Amniotic epithelial cell (primary cell): ENCODE measurements around the gene ANXA5.
"Not testable (repeated sequence)": the region's sequence is repeated elsewhere in the genome, so short reads cannot be mapped to it uniquely, and the experiment has no call there.

Experiments used
- DNase-seq: peaks from one replicate; pipeline ENCODE4 v3.0.0-alpha.2; 2010; ENCODE audit warnings: low read depth

Gene ANXA5

DNA sequence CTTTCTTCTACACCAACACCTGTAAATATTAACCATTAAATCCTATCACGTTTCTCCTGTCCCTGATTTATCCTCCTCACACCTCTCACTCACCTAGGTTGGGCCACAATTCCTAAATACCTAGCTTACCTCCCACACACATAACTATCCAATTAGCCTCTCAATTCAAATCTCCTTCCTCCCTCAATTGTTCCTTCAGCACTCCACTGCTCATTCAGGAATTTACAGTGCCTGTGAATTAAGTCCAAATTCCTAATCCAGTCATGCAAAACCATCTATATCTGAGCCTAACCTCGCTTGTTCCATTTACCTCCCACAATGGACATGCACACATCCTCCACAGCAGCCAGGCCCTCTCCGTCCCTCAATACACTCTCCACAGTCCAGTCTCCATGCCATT is 17.5 kb downstream of the ANXA5 start:
- no peak for DNase-seq

DNA sequence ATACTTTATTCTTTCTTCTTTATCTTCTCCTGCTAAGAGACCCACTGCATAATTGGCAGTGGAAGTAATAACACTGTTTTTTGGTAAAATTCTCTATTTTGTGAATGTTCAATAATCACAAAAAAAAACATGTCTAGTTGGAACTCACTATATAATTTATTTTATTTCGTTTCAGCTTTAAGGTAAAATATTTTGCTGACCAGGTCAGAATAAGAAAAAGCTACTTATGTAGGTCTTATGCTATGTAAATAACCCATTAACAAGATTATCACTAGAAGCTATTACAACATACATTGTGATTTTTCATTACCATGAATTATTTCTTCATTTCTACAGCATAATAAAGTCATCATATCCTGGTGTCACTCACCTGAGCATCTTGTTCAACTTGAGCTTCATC is 19.3 kb downstream of the ANXA5 start:
- no peak for DNase-seq

DNA sequence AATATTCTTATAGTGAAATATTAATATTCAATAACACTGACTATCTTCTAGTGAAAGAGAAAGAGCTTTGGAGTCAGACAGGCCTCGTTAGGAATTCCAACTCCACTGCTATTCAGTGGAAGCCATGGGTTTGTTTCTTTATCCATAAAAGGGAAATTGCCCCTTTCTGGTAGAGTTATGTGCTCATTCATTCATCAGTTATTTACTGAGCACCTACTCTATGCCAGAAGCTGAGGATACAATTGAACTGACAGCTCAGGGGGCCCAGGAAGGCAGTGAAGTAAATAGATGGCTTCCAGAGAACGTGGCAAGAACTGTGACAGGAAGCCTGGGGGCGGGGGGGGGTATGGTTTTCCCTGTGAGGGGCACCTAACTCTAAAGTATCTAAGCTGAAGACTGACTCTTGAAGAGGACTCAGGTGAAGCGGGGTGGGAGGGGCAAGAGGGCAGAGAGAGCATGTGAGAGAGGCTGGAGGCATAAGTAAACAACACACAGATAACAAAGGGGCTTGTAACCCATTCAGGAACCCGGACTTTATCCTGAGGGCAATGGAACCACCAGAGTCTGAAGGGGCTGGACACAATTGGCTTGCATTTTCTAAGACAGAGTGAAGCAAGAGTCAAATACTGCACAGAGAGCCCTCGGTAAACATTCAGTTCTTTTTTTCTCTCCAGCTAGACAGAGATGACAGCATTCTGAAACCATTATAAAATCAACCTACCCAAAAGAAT is 20.3 kb downstream of the ANXA5 start:
- DNase-seq = no peak

DNA sequence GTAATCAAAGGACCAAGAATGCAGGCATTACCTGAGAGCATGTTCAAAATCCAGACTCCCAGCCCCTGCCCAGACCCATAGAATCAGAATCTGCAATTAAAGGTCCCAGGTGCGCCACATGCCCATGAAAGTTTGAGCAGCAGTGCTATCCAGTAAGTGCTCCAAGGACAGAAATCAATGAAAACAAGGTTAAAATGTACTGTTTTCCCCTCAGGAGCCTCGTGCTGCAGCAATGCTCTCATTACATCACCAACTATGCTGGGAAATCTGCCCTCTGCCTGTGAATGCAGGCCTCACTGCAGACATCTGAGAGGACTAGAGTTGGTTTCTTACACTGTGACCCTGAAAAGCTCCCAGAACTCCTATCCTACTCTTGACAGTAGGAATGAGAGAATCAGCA is 21.1 kb downstream of the ANXA5 start:
- DNase-seq = peak; percentile 75

DNA sequence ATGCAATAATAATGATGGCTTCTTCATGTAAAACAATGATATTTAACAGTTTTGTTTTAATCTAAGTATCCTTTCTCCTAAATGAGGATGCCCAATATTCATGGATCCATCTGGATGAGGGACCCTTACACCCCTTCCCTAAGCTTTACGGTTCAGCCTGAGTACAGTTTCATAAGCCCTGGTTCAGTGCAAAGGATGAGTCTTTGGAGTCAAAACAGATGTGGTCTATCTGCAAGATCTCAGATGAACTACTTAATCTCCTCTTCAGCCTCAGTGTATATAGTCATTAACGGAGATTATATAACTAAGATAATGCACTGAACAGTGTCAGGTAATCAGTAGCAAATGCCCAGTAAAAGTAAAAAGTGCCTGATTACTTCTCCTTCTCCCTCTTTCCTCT is 22.1 kb downstream of the ANXA5 start:
- DNase-seq = no peak

DNA sequence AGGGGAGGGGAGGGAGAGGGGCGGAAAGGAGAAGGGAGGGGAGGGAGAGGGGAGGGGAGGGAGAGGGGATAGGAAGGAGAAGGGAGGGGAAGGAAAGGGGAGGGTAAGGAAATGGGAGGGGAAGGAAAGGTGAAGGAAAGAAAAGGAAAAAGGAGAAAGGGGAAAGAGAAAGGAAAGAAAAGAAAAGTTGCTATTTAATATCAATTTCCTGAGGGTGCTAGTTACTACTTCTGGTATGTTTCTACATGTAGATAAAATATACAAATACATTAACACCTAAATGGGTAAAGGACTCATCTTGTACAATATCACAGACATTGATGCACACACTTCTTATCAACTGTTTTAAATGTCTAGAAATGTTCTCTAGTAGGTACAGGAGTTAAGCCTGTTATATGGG is 22.6 kb downstream of the ANXA5 start:
- DNase-seq = no peak

DNA sequence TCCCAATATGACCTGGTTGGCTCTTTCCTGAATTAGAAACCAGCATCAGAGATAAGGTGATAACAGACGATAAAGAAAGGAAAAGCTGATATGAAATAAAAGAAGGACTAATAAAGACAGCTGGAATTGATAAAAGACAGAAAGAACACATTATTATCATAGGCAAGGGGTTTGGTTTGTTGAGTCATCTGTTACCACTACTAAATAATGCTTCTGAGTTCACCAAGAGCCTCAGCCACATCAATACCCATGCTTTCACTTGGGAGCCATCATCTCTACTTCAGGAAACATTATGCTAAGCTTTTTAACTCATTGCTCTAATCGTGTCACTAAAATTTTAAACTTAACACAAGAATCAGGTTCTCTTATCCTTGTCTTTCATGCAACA is 27.6 kb downstream of the ANXA5 start:
- DNase-seq = peak; percentile 53

DNA sequence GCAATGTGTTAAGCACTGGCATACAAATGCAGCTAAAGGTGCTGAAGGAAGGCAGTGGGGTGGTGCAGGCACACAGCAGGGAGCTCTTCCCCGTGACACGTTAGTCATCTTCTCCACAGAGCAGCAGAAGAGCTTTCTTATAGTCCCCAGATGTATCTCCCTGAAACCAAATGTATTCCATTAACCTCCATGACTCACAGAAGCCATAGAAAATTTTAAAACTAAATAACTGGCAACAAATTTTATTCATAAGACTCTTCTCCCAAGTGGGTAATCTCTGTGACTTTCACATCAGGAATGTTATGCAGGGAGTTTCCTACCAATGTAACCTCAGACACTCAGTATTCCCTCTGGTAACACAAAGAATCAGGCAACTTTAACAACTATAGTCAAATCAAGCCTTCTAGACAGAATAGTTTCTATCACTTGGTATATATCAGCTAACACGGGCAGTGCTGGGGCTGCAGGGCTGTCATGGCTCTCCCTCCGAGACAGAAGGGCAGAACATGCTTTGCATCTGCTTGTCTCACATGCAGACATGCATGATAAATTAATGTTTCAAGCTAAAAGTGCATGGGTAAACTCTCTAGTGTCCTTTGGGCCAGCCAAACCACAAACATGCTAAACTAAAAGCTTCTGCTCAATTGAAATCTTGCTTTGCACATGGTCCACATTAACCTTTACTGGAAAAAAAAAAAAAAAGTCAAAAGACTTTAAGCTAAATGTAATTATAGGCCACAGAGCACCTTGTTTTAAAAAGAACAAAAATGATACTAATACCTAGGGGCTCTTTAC is 28.2 kb downstream of the ANXA5 start:
- DNase-seq = peak; percentile 92

DNA sequence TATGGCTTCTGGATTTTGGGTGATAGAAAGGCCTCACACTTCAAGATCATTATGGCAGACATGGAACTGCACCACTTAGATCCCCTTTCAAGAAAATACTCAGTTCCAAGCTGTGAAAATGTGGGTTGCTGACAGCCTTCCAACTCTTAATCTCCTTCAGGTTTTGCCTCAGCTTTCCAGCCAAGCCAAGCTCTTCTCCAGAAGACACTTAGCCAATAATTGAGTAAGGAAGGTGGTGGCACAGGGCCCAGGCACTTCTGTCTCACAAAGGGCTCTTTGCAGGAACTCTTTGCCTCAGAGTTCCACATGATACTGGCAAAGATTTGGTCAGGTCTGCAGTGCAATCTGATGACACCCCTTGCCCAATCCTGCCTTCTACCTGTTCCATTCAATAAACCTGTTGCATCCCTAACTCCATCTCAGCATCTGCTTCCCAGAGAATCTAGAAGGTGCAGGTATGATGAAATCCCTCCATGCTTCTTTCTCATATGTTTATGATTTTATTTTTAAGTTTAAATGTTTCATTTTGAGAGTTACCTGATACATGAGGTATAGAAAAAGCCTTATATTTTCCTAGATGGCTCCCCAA is 30.6 kb downstream of the ANXA5 start:
- DNase-seq = no peak

DNA sequence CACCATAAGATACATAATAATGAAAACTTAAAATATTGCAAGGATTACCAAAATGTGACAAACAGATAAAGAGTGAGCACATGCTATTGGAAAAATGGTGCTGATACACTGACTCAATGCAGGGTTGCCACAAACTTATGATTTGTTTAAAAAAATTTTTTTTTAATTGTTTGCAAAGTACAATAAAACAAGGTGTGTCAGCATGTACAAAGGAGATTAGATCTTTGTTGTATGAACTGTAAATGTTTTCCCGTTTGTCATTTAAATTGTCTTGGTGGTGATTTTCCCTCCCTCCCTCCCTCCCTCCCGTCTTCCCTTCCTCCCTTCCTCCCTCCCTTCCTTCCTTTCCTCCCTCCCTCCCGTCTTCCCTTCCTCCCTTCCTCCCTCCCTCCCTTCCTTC is 31.4 kb downstream of the ANXA5 start:
- no peak for DNase-seq

DNA sequence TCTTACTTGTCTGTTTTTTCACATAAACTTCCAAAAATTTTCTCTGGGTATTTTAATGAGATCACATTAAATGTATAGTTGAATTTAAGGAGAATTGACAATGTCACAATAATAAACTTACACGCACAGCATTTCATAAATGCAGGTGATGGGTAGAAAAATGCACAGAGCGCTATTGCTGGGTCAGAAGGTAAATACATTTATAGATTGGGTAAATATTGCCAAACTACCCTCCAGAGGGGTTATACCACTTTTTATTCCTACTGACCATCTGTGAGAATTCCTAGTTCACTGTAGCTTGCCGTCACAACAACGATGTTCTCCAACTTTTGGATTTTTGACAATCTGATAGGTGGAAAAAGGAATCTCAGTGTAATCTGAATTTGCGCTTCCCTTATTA is 34.6 kb downstream of the ANXA5 start:
- no peak for DNase-seq

DNA sequence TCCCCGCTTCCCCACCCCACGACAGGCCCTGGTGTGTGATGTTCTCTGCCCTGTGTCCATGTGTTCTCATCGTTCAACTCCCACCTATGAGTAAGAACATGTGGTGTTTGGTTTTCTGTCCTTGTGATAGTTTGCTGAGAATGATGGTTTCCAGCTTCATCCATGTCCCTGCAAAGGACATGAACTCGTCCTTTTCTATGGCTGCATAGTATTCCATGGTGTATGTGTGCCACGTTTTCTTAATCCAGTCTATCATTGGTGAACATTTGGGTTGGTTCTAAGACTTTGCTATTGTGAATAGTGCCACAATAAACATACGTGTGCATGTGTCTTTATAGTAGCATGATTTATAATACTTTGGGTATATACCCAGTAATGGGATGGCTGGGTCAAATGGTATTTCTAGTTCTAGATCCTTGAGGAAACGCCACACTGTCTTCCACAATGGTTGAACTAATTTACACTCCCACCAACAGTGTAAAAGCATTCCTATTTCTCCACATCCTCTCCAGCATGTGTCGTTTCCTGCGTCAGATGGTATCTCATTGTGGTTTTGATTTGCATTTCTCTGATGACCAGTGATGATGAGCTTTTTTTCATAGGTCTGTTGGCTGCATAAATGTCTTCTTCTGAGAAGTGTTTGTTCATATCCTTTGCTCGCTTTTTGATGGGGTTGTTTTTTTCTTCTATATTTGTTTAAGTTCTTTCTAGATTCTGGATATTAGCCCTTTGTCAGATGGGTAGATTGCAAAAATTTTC is 36.4 kb downstream of the ANXA5 start:
- DNase-seq = not testable (repeated sequence)

DNA sequence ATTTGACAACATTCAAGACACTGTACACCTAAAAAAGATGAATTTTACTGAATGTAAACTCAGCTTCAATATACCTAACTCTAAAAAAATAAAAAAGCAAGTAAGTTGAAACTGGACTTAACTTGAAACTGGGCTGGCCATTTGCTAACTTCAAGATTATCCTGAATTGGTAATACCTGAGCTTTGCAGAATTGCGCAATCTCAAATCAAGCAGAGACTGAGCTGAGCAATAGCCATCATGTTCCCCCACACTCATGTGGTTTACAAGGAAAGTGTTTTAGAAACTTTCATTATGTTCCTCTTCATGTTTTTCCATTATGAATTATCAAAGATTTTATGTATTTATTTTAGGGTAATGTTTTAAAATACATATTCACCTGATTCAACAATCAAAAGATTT is 38.7 kb downstream of the ANXA5 start:
- peak; percentile 26 for DNase-seq

DNA sequence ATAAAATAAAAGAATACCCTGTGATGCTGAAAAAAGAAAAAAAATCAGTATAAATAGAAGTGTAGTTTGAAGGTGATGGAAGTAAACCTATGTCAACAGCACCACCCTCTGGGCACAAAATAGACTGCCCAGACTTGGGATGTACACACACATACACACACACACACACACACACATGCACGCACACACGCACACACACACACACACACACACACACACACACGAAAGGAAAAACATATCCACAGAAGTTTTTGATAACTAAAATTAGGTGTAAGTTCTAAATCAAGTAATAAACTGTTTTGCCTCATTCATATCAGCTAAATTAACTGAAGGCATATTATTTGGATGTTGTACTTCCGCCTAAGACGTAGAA is 40.5 kb downstream of the ANXA5 start:
- peak; percentile 85 for DNase-seq

DNA sequence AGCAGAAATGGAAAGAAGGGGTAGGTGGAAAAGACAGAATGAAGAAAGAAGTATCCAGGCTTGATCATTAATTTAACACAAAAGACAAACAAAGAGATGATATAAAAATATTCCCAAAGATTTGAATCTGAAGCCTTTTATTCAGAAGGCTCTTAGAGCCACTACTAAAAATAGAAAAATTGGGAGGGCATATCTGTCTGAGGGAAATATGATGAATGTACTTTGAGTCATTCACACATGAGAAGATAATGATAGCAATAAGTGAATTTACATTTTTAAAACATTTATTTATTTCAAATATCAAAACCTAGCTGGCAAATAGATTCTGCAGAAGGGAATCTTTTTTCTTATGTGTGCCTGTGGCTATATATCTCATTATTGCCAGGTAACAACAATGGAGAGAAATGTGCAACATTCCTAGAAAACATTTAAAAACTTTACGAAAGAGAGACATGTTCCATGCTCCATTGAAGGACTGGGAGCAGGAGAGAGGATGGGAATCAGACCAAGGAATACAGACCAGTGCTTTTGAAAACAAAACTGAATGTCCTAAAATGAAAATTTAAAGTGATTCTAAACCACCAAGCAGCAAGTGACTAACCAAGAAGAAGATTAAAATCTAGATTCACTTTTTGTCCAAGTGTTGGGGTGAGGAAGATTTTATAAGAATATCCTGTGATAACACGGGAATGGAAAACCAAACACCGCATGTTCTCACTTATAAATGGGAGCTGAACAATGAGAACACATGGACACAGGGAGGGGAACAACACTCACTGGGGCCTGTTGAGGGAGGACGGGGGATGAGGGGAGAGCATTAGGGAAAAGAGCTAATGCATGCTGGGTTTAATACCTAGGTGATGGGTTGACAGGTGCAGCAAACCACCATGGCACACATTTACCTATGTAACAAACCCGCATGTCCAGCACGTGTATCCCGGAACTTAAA is 41.2 kb downstream of the ANXA5 start:
- DNase-seq = no peak

DNA sequence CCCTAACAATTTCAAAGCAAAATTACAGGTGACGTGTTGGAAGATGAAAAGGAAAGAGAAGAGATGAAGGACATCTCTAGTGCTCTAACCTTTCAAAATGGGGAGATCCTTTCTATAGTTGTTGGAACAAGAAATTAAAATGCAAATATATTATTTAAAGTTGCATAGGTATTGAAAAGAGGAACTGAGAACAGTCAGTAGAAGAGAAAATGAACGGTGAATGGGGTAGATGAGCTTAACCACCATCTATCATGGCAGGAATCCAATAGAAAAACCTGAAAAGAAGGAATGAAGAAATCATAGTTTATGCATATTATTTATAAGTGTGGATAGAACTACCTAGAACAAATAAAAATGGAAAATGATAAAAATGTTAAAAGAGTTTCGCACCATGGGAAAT is 42.0 kb downstream of the ANXA5 start:
- DNase-seq = no peak

DNA sequence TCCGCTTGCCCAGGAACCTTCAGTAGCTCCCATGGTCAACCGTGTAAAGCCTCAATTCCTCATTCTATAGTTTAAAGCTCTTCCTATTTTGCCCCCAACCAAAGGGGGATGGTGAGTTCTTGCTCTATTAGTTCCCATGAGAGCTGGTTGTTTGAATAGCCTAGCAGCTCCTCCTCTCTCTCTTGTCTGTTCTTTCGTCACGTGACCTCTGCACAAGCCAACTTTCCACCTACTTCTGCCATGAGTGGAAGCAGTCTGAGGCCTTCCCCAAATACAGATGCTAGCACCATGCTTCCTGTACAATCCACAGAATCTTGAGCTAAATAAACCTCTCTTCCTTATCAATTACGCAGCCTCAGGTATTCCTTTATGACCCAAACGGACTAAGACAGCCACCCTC is 42.8 kb downstream of the ANXA5 start:
- DNase-seq = no peak

DNA sequence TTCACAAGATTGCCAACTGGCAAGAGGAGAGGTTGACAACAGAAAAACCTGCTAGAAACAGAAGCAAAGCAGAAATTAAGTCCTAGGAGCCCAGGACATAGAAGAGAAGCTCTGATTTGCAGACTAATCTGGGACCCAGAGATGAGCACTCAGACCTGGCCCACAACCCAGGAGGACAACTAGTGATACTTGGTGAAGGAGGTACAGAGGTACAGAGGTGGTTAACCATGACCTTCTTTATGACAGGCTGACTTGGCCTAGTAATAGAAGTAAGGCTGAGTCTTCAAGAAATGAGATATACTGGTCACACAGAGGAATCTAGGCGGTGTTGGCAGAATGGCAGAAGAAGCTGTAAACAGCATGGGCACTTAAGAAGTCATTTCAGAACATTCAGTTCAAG is 43.6 kb downstream of the ANXA5 start:
- DNase-seq = no peak

DNA sequence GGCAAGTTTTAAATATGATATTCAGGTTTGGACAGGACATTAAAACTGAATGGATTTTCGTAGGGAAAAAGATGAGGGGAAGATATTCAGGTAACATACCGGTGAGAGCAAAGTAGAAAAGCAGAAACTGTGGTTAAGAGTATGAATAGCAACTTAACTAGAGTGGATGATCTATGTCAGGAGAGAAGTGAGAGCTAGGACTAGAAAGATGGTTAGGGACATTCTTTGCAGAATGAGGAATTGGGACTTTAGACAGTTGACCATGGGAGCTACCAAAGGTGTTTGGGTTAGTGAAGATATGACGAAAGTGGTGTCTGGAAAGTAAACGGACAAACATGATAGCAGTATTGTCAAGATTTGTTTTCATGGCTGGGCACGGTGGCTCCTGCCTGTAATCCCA is 45.2 kb downstream of the ANXA5 start:
- no peak for DNase-seq

DNA sequence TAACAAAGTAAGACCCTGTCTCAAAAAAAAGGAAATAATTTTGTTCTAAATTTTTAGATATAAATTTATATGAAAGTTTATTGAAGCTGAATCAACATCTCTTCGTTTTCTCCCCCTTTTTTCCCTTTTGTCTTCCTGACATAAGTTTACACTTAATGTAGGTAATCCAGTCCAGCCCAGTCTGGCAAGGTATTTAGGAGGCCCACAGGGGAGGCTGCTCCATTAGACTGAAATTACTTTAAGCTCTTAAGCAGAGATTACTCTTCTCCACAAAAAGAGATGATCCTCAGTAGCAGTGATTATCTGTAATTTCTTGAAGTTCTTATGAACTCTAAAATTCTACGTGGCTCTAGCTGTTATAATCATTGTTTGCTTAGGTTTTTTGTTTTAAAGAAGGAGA is 46.0 kb downstream of the ANXA5 start:
- DNase-seq = no peak

DNA sequence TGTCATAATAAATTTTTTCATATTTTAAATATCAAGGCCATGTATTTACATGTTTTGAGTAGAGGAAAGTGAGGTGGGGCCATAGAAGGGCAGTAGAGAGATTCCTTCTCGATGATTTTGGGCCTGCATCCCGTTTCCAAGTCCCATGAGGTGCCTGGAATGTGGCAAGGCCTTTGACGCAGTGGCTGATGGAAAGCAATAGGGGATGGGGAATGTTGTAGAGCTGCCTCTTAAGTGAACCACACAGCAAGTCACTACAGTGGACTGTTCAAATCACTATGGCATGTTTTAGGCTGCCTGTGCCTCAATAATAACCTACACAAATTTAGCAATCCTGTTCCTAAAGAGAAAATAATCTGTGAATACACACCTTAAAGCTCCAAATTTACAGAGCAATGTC is 48.3 kb downstream of the ANXA5 start:
- no peak for DNase-seq
